HG02588 (cell line): ENCODE data around the gene NEK10.
A peak's percentile ranks its signal among the peaks of the same experiment; 100 is the strongest.
"Not testable (repeated sequence)": the region's sequence is repeated elsewhere in the genome, so short reads cannot be mapped to it uniquely, and the experiment has no call there.

Experiments
- ATAC-seq: cut with Tn5 transposase; IDR thresholded peaks from one replicate; pipeline ENCODE4 v1.9.1; 2021; ENCODE audit warnings: mild to moderate bottlenecking, moderate library complexity; ENCODE audit not compliant: unreplicated experiment

The NEK10 gene, protein sequence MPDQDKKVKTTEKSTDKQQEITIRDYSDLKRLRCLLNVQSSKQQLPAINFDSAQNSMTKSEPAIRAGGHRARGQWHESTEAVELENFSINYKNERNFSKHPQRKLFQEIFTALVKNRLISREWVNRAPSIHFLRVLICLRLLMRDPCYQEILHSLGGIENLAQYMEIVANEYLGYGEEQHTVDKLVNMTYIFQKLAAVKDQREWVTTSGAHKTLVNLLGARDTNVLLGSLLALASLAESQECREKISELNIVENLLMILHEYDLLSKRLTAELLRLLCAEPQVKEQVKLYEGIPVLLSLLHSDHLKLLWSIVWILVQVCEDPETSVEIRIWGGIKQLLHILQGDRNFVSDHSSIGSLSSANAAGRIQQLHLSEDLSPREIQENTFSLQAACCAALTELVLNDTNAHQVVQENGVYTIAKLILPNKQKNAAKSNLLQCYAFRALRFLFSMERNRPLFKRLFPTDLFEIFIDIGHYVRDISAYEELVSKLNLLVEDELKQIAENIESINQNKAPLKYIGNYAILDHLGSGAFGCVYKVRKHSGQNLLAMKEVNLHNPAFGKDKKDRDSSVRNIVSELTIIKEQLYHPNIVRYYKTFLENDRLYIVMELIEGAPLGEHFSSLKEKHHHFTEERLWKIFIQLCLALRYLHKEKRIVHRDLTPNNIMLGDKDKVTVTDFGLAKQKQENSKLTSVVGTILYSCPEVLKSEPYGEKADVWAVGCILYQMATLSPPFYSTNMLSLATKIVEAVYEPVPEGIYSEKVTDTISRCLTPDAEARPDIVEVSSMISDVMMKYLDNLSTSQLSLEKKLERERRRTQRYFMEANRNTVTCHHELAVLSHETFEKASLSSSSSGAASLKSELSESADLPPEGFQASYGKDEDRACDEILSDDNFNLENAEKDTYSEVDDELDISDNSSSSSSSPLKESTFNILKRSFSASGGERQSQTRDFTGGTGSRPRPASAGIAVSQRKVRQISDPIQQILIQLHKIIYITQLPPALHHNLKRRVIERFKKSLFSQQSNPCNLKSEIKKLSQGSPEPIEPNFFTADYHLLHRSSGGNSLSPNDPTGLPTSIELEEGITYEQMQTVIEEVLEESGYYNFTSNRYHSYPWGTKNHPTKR

DNA sequence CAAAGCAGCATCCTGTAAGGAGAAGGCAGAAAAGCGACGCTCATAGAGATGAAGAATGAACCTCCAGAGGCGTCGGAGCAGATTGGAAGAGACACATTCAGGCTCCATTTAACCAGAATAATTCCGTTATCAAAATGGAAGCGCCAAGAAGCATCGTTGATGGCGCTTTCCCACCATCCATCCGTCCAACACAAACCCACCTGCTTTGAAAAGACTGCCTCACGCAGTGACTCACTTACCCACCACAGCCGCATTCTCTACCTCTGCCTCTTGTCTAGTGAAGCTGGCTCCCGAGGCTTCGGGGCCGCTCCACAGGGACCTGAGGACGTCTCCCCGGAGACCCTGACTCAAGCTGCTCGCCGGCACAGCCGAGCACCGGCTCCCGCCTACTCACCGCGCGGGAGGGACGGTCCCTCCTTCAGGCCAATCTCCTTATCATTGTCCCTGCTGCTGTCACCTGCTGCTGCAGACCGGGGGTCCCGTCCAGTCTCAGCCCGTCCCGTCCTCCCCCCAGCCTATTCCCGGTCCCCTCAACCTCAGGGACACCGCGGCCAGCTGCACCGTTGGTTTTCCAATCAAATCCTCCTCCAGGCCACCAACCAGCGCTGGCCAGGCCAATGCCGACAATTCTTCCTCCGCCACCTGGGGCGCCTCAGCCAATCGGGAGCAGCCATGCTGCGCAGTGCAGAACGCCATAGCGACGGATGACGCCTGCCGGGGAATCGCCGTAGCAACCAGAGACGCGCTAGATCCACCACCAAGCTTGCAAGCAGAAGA is at the start of gene NEK10:
TSS of gene NEK10 (minus strand) at position 553 of the 777 bp plus-strand sequence. CDS start 16,501 bp downstream, outside the sequence.
- peak; percentile 100 for ATAC-seq

DNA sequence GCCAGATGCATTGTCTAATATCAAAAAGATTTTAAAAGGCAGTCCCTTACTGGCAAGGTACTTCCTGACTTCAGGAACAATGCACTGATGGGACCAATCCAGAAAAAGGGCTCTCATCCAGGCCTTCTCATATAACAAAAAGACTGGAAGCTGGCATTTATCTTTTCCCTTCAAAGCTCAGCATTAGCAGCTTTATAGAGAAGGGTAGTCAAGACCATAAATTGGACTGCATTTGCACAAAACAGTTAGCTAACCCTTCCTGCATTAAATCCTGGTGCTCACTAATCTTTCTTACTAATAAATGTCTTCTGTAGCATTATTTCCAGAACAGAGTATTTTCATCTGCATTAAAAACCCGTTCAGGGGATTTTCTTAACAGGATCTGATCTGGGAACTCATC is 46.0 kb upstream of the NEK10 start:
- no peak for ATAC-seq

DNA sequence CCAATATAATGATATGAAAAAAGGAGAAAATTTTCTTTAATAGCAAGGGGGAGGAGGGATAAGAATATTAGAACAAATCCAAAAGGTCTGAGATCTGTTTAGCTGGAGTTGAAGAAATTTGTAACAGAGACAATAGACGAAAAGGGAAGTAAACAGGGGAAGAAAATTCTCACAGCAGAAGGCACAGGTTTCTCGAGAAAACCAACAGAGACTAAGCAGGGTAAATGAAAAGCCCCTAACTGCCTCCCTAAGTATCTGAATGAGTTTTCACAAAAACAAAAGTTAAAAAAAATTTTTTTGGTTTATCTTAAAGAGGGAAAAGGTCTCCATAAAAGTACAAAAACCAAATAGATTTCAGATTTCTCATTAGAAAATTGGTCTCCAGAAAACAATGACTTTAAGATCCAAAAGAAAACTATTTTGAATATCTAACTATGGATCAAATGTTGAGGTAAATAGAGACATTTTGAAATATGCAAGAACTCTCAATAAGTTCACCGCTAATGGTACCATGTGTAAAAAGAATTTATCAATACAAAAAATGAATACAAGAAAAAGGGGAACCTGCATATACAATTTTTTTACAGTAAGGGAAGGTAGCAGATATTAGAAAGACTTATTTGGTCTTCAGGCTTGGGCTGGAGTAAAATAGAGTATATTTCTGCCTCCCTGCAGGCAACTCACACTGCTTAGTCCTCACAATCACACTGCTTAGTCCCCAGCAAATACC is 23.9 kb upstream of the NEK10 start:
- ATAC-seq: peak; percentile 86

DNA sequence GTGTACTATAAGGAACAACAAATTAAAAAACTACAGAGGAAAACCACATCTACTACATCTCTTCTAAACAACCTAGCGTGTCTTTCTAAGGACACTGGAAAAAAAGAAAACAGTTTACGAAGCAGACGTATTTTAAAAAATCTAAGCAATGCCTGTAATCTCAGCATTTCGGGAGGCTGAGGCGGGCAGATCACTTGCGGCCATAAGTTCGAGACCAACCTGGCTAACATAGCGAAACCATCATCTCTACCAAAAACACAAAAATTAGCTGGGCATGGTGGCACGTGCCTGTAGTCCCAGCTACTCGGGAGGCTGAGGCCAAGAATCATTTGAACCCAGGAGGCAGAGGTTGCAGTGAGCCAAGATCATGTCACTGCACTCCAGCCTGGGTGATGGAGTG is 23.2 kb upstream of the NEK10 start:
- not testable (repeated sequence) for ATAC-seq

DNA sequence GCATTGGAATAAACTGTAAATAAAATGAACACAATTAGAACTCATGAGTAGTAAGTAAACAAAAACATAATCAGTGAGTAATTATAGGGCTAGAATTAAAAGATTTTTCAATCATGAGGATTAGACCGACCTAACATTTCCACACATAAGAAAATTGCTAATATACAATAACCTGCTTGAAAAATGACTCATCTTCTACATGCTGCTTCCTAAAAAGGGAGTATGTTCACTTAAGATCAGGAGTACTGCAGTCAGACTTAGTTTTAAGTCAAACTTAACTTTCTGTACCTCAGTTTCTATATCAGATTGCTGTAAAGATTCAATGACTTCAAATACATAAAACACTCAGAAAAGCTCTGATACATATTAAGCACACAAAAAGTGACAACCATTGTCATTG is 22.6 kb upstream of the NEK10 start:
- no peak for ATAC-seq

DNA sequence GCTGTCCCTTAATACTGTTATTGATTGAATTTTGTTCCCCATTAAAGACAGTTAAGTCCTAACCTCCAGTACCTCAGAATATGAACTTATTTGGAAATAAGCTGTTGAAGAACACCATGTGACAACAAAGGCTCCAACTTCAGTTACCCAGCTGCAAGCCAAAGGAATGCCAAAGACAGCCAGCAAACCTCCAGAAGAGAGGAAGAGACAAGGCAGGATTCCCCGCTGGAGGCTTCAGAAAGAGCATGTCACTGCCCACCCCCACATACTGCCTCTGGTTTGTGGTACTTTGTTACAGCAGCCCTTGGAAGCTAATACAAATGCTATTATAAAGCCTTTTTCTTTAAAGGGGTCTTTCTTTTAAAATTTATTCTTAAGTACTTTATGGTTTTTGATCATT is 18.4 kb upstream of the NEK10 start:
- ATAC-seq: no peak

DNA sequence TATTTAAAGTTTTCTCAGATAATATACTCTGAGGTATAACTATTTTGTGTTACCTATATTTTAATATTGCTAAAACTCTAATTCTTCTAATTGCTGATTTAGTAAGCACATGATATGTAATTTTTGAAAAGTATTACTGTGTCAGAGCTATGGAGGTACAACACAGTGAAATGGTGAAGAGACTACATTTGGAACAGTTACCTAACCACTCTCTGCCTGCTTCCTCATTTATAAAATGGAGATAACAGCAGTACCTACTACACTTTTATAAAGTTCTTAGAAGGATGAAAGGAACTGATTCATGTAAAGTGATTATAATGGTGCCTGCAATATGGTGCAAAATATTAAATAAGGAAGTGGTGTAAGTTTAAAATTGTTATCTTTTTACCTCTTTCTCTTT is 16.3 kb upstream of the NEK10 start:
- no peak for ATAC-seq

DNA sequence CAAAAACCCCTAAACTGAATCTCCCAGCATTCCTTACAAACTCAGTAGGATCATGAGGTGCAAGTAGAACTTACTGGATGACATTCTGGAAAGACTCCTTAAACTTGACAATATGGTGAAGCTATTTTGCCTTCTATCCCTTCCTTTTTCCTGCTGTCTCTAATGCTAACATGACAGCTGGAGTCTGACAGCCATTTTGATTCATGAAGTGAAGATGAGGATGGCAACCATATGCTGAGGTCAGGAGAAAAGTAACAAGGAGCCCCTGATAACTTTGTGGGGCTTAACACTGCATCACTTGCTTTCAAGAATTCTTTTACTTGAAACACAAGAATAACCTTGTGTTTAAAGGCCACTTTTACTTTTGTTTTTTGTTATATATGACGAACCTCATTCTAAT is 15.0 kb upstream of the NEK10 start:
- ATAC-seq: no peak

DNA sequence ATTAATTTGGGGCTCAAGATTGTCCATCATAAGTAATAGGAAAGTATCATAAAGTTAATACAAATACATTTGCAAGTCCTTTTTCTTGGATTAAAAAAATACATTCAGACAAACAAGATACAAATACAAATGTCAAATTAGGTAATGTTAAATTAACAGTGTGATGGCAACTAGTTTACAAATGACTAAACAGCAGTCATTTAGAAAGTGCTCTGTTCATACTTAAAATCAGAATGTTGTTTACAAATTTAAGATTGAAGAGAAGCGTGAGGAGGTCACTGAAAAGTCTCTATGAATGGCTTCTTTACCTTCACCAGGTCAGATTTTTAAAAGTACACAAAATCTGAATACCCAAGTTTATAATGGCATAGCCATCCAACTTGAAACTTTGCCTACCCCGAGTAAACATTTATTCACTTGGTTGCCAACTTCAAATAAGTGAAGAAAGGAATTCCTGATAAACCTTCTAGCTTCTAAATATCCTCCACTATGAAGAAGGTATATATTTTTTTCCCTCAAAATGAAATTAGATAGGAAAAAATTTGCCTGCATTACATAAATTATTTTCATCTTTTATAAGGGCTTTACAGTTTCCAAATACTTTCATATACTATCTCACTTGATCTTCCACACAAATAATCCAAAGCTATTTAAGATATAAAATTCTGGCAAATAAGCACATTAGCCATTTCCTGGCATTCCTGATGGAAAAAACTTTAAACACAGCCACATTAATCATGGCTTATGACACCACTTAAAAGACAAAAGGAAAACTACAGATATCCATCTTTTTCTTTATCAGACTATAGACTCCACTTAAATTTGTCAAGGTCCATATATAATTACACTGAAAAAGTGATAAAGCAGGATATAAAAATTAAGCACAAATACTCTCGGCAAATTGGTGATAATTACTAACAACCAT is 11.5 kb upstream of the NEK10 start:
- ATAC-seq: peak; percentile 50

DNA sequence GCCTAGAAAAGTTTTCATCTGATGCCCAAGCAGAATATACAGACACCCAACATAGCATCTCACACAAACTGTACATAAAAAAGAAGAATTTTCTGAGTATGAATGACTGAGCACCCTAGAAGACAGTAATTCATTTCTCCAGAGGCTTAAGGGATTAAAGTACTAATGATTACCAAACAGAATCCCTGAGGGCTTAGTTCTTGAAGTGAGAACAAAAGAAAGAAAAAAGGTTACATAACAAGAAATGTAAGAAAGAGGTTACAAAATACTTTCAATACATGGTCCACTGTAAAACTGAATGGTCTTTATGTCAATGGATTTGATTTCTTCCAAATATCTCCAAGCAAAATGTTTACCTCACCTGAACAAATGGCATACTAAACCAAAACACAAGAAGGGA is 9.1 kb upstream of the NEK10 start:
- no peak for ATAC-seq

DNA sequence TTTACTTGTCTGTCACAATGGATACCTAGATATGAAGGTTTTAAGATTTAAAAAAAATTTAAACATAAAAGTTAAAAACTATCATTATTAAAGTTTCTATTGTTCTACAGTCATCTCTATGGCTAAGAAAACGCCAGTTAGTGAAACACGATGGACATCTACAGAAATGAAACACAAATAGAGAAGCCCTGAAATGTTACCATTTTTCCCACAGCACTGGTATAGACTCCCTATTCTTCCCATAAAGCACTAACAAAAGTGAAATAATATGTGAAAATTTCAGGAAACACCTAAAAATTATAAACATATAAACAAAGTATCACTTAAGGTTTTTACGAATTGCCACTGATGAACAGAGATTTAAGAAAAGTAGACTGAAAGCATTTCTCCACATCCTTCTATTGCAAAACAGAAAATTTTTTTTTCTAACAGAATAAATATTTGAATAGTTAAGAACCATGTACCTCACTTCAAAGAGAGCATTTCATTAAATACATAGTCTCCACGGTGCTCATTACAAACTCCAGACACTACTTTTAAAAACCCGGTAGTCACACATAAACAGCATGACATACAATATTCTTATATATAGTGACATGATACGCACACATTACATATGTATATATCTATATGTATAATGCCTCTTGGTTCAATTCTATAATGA is 7.1 kb upstream of the NEK10 start:
- ATAC-seq: no peak

DNA sequence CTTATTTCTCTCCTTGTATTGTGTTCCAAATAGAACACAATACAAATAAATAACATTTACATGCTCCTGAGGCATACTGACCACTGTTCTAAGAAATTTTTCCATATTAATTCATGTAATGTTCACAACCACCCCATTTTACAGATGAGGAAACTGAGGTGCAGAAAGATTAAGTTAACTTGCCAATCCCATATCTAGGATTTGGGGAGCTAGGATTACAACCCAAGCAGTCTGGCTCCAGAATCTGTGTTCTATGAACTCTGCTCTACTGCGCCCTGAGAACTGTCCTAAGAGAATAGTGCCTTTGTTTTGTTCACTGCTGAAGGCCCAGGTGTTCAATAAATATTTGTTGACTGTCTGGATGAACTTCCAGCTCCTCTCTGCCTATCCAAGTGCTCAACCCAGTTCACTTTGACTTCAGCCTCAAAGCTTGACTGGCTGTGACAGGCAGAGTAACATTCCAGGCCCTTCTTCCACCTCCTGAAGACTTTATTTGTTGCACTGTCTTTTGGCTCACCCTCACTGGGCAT is 3.1 kb downstream of the NEK10 start:
- ATAC-seq: no peak

DNA sequence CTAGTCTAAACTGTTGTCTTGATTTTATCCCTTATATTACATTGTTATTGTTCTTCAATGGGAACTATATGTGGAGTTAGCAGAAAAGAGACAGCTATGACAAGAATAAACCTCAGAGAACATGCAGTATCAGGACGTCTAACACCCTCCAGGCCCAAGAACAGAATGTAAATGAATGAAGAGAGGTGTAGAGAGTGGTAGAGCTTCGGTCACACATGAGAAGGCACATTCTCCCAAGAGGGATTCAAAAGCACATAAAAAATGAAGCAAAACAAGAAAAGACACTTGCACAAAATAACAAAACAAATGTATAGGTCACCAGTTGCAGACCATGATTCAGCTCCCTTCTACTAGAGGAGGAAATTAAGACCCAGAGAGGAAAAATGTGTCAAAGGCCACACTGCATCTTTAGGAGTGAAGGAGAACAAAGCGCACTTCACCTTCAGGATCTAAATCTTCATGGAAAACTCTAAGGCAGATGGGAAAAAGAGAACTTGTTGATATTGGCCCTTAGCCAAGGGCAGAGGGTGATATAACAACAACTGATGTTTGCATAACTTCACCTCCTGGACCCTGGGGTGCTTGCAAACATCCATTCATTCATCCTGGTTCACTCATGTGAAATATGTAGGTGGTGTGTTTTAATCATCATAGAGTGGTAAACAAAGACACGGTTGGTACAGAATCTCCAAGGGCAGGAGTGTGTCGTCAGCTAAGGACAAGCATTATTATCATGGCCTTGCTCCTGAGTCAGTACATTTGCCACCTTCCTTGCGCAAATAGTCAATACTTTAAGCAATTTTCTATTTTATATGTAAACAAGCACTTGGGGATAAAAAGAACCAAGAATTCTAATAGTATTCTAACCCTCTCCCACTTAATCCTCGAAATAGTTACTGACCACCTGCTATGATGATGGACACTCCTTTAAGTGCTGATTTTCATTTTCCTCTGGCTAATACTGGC is 8.8 kb downstream of the NEK10 start:
- ATAC-seq: peak; percentile 54

DNA sequence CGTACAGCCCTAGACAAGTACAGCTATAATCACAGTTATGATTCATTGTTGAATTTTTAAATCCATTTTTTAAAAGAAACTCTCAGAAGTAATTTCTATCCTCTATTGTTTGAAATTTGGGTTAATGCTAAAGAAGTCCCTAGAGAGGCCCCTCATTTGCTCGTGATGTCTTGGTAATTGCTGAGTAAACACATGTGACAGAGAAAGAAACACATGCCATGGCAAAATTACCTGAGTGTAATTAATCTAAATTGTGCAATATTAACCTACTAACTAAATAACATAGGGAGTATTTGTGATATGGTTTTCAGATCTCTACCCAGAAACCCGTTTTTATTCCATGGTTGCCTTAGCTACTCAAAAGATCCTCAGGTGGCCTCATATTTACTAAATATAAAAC is 10.8 kb downstream of the NEK10 start:
- no peak for ATAC-seq

DNA sequence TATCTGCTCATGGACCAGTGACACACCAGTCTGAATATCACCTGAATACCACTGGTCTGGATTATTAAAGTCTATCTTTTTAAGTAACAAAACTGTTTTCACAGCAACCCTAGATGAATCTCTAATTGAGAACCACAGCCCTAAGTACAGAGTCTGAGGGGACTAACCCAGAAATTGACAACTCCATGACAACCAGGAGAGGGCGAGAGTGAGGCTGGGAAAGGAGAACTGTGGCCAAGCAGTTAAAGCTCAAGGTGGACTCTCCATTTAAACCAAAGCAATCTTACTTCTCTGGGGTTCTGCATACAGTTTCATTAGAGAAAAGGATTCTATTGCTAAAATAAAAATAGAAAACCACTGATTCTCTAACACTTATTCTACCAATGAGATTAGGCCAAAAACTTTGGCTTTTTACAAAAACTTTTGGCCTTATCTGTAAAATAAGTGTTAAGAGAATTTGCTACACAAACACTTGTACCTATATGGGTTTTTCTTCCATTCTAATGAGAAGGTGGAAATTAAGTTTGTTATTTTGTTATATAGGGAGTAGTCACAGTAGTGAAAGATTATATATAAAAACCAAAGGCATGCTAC is 11.4 kb downstream of the NEK10 start:
- ATAC-seq: peak; percentile 85

DNA sequence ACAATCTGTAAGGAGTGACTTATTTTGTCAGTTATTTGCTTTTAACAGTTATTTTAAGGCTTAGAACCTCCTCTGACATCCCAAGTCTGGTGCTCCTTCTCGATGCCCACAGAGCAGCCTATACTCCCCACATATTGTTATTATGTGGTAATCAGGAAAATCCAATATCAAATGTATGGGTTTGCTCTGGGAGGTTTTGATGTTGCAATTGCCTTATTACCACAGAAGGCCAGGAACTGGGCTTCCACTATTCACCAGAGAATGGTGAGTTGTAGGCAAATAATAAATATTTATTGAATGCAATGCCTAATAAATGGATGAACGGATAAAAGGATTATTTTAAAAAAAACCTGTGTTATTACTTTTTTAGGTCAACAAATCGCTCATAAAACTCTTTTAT is 12.2 kb downstream of the NEK10 start:
- ATAC-seq: no peak
